IPS-18c (cell line): ENCODE measurements around the gene SH3TC2.

ENCODE experiments used
- H3K4me3 ChIP-seq: 2 replicates; pipeline ENCODE4 v1.7.0; 2013; ENCODE audit warnings: low read depth, mild to moderate bottlenecking, low read length, moderate library complexity; ENCODE audit not compliant: insufficient read depth
- H3K9me3 ChIP-seq: one replicate; pipeline ENCODE4 v1.6.1; 2013; ENCODE audit warnings: mild to moderate bottlenecking, low read length, moderate library complexity; ENCODE audit not compliant: control insufficient read depth, insufficient read depth

Gene SH3TC2

GRCh38 chr5:149069711-149070110 is 6.8 kb upstream of the SH3TC2 start:
- no peaks in the 10 kb centered on the region for H3K9me3 ChIP-seq
- H3K4me3 ChIP-seq, result no peak overlapping the region

- H3K4me3 ChIP-seq, result no peak overlapping the region
These were observed 1.1 kb upstream of the SH3TC2 start for GRCh38 chr5:149063896-149064478.

GRCh38 chr5:149062371-149063016 is 368 bp downstream of the SH3TC2 start:
- Histone ChIP-seq H3K9me3 (no peaks in the 10 kb centered on the region), H3K4me3 (no peak overlapping the region)

More at GRCh38 chr5:149063896-149064478, 1.1 kb upstream of the SH3TC2 start:
- no peaks in the 10 kb centered on the region for H3K9me3 ChIP-seq

GRCh38 chr5:149061341-149061740 is 1.5 kb downstream of the SH3TC2 start:
- no peaks in the 10 kb centered on the region for H3K9me3 ChIP-seq
- H3K4me3 ChIP-seq, result no peak overlapping the region

- Histone ChIP-seq H3K9me3 (no peaks in the 10 kb centered on the region), H3K4me3 (no peak overlapping the region)
These were observed 2.5 kb downstream of the SH3TC2 start for GRCh38 chr5:149060325-149060724.

- H3K4me3 ChIP-seq, result no peak overlapping the region
- no peaks in the 10 kb centered on the region for H3K9me3 ChIP-seq
These were observed 6.2 kb downstream of the SH3TC2 start for GRCh38 chr5:149056616-149057165.

GRCh38 chr5:149054416-149054815 is 8.4 kb downstream of the SH3TC2 start:
- H3K4me3 ChIP-seq, result no peak overlapping the region
- no peaks in the 10 kb centered on the region for H3K9me3 ChIP-seq

GRCh38 chr5:149053072-149053695 is 9.7 kb downstream of the SH3TC2 start:
- Histone ChIP-seq H3K9me3 (no peaks in the 10 kb centered on the region), H3K4me3 (no peak overlapping the region)

GRCh38 chr5:149049371-149049781 is 13.5 kb downstream of the SH3TC2 start:
- Histone ChIP-seq H3K9me3 (no peaks in the 10 kb centered on the region), H3K4me3 (no peak overlapping the region)

GRCh38 chr5:149048811-149049210 is 14.1 kb downstream of the SH3TC2 start:
- H3K9me3 ChIP-seq, result no peaks in the 10 kb centered on the region
- H3K4me3 ChIP-seq, result no peak overlapping the region

GRCh38 chr5:149047462-149047861 is 15.4 kb downstream of the SH3TC2 start:
- no peaks in the 10 kb centered on the region for H3K9me3 ChIP-seq
- no peak overlapping the region for H3K4me3 ChIP-seq

GRCh38 chr5:149046196-149046829 is 16.5 kb downstream of the SH3TC2 start:
- H3K4me3 ChIP-seq, result no peak overlapping the region
- no peaks in the 10 kb centered on the region for H3K9me3 ChIP-seq

GRCh38 chr5:149045089-149045460 is 17.8 kb downstream of the SH3TC2 start:
- no peaks in the 10 kb centered on the region for H3K9me3 ChIP-seq
- H3K4me3 ChIP-seq, result no peak overlapping the region

GRCh38 chr5:149044453-149045088 is 18.3 kb downstream of the SH3TC2 start:
- no peaks in the 10 kb centered on the region for H3K9me3 ChIP-seq
- H3K4me3 ChIP-seq, result no peak overlapping the region

GRCh38 chr5:149043641-149044040 is 19.2 kb downstream of the SH3TC2 start:
- no peak overlapping the region for H3K4me3 ChIP-seq

GRCh38 chr5:149042865-149043264 is 20.0 kb downstream of the SH3TC2 start:
- H3K4me3 ChIP-seq, result no peak overlapping the region
- H3K9me3 ChIP-seq, result no peaks in the 10 kb centered on the region

More at GRCh38 chr5:149043641-149044040, 19.2 kb downstream of the SH3TC2 start:
- no peaks in the 10 kb centered on the region for H3K9me3 ChIP-seq

- Histone ChIP-seq H3K9me3 (no peaks in the 10 kb centered on the region), H3K4me3 (no peak overlapping the region)
These were observed 21.6 kb downstream of the SH3TC2 start for GRCh38 chr5:149041242-149041641.
